ENCODE results near the gene WNT1. TPM values are rescaled to one million over a fixed set of nuclear protein-coding genes. Genes with fewer than 3 reads are reported as not detected.

The WNT1 gene
- total RNA-seq, 2 experiments from 2014 or later: not detected

- no peak for DNase-seq
- intact Hi-C loops (cut with micrococcal nuclease): no loop called here
- Mint-ChIP-seq H3K4me3 (no peak overlapping the region), H3K27ac (no peak overlapping the region), H3K4me1 (ENCODE audit: low read depth) (peaks cover 12% of the 10 kb centered on the region), H3K36me3 (ENCODE audit: low read depth) (no peaks in the 10 kb centered on the region), H3K9me3 (no peaks in the 10 kb centered on the region), H3K27me3 (ENCODE audit: low read depth) (peaks cover 43% of the 10 kb centered on the region)
- CTCF ChIA-PET: interaction anchor here (2.9 to 13.9 kb wide), 3 partner anchors 13 to 19 kb away, joined by 26 to 223 read pairs (median 37); partner anchors contain the start of genes DDN and WNT10B
Measured at GRCh38 chr12:48985901-48986300, 7.8 kb downstream of the WNT1 start.

GRCh38 chr12:48986720-48987291, 8.7 kb downstream of the WNT1 start:
- CTCF ChIA-PET: interaction anchor here (1.1 to 13.9 kb wide), 11 partner anchors 12 to 134 kb away, joined by 3 to 223 read pairs (median 13); partner anchors contain the start of genes DDN, DDX23 and WNT10B
- H3K4me1 Mint-ChIP-seq (ENCODE audit: low read depth): peaks cover 4% of the 10 kb centered on the region
- H3K9me3 Mint-ChIP-seq: no peaks in the 10 kb centered on the region
- no peak for DNase-seq
- no peaks in the 10 kb centered on the region for H3K36me3 Mint-ChIP-seq (ENCODE audit: low read depth)
- H3K27ac Mint-ChIP-seq: no peak overlapping the region
- H3K4me3 Mint-ChIP-seq: no peak overlapping the region
- peaks cover 34% of the 10 kb centered on the region for H3K27me3 Mint-ChIP-seq (ENCODE audit: low read depth)
- intact Hi-C loops (cut with micrococcal nuclease): no loop called here

- H3K4me3 Mint-ChIP-seq: no peak overlapping the region
- DNase-seq: peak; percentile 84
Measured at GRCh38 chr12:48988030-48988649, 10.0 kb downstream of the WNT1 start.

GRCh38 chr12:48990552-48990951, 12.4 kb downstream of the WNT1 start:
- Mint-ChIP-seq H3K4me1 (ENCODE audit: low read depth) (peaks cover 7% of the 10 kb centered on the region), H3K36me3 (ENCODE audit: low read depth) (no peaks in the 10 kb centered on the region), H3K9me3 (no peaks in the 10 kb centered on the region), H3K27ac (no peak overlapping the region), H3K27me3 (ENCODE audit: low read depth) (peaks cover 38% of the 10 kb centered on the region), H3K4me3 (no peak overlapping the region)
- intact Hi-C loops (cut with micrococcal nuclease): no loop called here
- CTCF ChIA-PET: interaction anchor here (0.6 to 1.5 kb wide), 6 partner anchors 33 to 541 kb away, joined by 3 to 5 read pairs (median 4); partner anchors contain the start of gene ARF3
- no peak for DNase-seq

More at GRCh38 chr12:48988030-48988649, 10.0 kb downstream of the WNT1 start:
- CTCF ChIA-PET: interaction anchor here (0.6 to 13.9 kb wide), 58 partner anchors 10 to 196 kb away, joined by 3 to 223 read pairs (median 5); partner anchors contain the start of genes ARF3, DDN, DDX23 and DHH
- Mint-ChIP-seq H3K27ac (no peak overlapping the region), H3K4me1 (ENCODE audit: low read depth) (no peaks in the 10 kb centered on the region), H3K27me3 (ENCODE audit: low read depth) (peaks cover 22% of the 10 kb centered on the region), H3K9me3 (no peaks in the 10 kb centered on the region), H3K36me3 (ENCODE audit: low read depth) (no peaks in the 10 kb centered on the region)
- intact Hi-C loops (cut with micrococcal nuclease): loop anchor here (1.0 to 2.0 kb wide), 2 partner anchors 52 to 135 kb away; partner anchors contain the start of gene DDX23

GRCh38 chr12:48991247-48992050, 13.3 kb downstream of the WNT1 start:
- Mint-ChIP-seq H3K36me3 (ENCODE audit: low read depth) (no peaks in the 10 kb centered on the region), H3K9me3 (no peaks in the 10 kb centered on the region), H3K4me1 (ENCODE audit: low read depth) (peaks cover 7% of the 10 kb centered on the region), H3K27ac (no peak overlapping the region), H3K4me3 (no peak overlapping the region), H3K27me3 (ENCODE audit: low read depth) (peaks cover 46% of the 10 kb centered on the region)
- intact Hi-C loops (cut with micrococcal nuclease): no loop called here
- CTCF ChIA-PET: interaction anchor here (0.5 to 16.3 kb wide), 12 partner anchors 9 to 236 kb away, joined by 3 to 223 read pairs (median 4); partner anchors contain the start of genes ARF3, RHEBL1 and WNT1
- no peak for DNase-seq

GRCh38 chr12:48993787-48994186, 15.7 kb downstream of the WNT1 start:
- Mint-ChIP-seq H3K27me3 (ENCODE audit: low read depth) (peaks cover 50% of the 10 kb centered on the region), H3K27ac (no peak overlapping the region), H3K36me3 (ENCODE audit: low read depth) (no peaks in the 10 kb centered on the region), H3K4me3 (no peak overlapping the region), H3K9me3 (no peaks in the 10 kb centered on the region), H3K4me1 (ENCODE audit: low read depth) (peaks cover 21% of the 10 kb centered on the region)
- no peak for DNase-seq
- CTCF ChIA-PET: interaction anchor here (1.2 to 16.3 kb wide), 3 partner anchors 12 to 141 kb away, joined by 3 to 223 read pairs (median 5); partner anchors contain the start of genes ARF3, DDX23 and WNT1
- intact Hi-C loops (cut with micrococcal nuclease): loop anchor here (2.0 kb wide), 1 partner anchor 89 kb away; a partner anchor contains a TSS

GRCh38 chr12:48994224-48995085, 16.3 kb downstream of the WNT1 start:
- Mint-ChIP-seq H3K27ac (no peak overlapping the region), H3K4me3 (no peak overlapping the region), H3K4me1 (ENCODE audit: low read depth) (peaks cover 25% of the 10 kb centered on the region), H3K9me3 (no peaks in the 10 kb centered on the region), H3K36me3 (ENCODE audit: low read depth) (no peaks in the 10 kb centered on the region), H3K27me3 (ENCODE audit: low read depth) (peaks cover 48% of the 10 kb centered on the region)
- CTCF ChIA-PET: interaction anchor here (1.2 to 16.3 kb wide), 5 partner anchors 12 to 142 kb away, joined by 3 to 223 read pairs (median 34); partner anchors contain the start of genes ARF3, DDX23, DHH and PRKAG1
- DNase-seq: no peak
- intact Hi-C loops (cut with micrococcal nuclease): loop anchor here (1.0 to 2.0 kb wide), 2 partner anchors 14 to 90 kb away; a partner anchor contains a TSS

- H3K27ac Mint-ChIP-seq: no peak overlapping the region
- peaks cover 1% of the 10 kb centered on the region for H3K36me3 Mint-ChIP-seq (ENCODE audit: low read depth)
- peaks cover 33% of the 10 kb centered on the region for H3K4me1 Mint-ChIP-seq (ENCODE audit: low read depth)
- DNase-seq: peak; percentile 69
- CTCF ChIA-PET: interaction anchor here (0.5 to 16.3 kb wide), 11 partner anchors 10 to 142 kb away, joined by 3 to 223 read pairs (median 5); partner anchors contain the start of genes ARF3, DDX23, DHH and FKBP11
- H3K4me3 Mint-ChIP-seq: peak overlapping the region; percentile 10
- no peaks in the 10 kb centered on the region for H3K9me3 Mint-ChIP-seq
- intact Hi-C loops (cut with micrococcal nuclease): loop anchor here (1.0 to 2.0 kb wide), 2 partner anchors 15 to 90 kb away; a partner anchor contains a TSS
- peaks cover 54% of the 10 kb centered on the region for H3K27me3 Mint-ChIP-seq (ENCODE audit: low read depth)
Measured at GRCh38 chr12:48995086-48995879, 17.2 kb downstream of the WNT1 start.

GRCh38 chr12:48996794-48997718, 18.9 kb downstream of the WNT1 start:
- peaks cover 12% of the 10 kb centered on the region for H3K36me3 Mint-ChIP-seq (ENCODE audit: low read depth)
- no peak overlapping the region for H3K27ac Mint-ChIP-seq
- H3K4me3 Mint-ChIP-seq: peak overlapping the region; percentile 50
- DNase-seq: peak; percentile 81
- CTCF ChIA-PET: interaction anchor here (0.7 to 16.3 kb wide), 27 partner anchors 8 to 144 kb away, joined by 3 to 223 read pairs (median 3); partner anchors contain the start of genes DHH, PRKAG1, TUBA1B and WNT1
- intact Hi-C loops (cut with micrococcal nuclease): loop anchor here (1.0 to 2.0 kb wide), 5 partner anchors 21 to 238 kb away; partner anchors contain the start of gene PRKAG1
- H3K27me3 Mint-ChIP-seq (ENCODE audit: low read depth): peaks cover 58% of the 10 kb centered on the region
- H3K4me1 Mint-ChIP-seq (ENCODE audit: low read depth): peaks cover 35% of the 10 kb centered on the region
- H3K9me3 Mint-ChIP-seq: no peaks in the 10 kb centered on the region

Data from activated naive CD4-positive, alpha-beta T cell treated with anti-CD3 and anti-CD28 coated beads for 36 hours (primary cell).